NOMO-1 treated with DMSO at 0.1 percent for 48 hours (cell line): ENCODE results near the gene UGT1A5.

Experiments used
- DNase-seq: peaks from one replicate; lab custom pipeline; 2025; ENCODE audit not compliant: unreplicated experiment; lab: John Stamatoyannopoulos, UW

UGT1A5 gene

DNA sequence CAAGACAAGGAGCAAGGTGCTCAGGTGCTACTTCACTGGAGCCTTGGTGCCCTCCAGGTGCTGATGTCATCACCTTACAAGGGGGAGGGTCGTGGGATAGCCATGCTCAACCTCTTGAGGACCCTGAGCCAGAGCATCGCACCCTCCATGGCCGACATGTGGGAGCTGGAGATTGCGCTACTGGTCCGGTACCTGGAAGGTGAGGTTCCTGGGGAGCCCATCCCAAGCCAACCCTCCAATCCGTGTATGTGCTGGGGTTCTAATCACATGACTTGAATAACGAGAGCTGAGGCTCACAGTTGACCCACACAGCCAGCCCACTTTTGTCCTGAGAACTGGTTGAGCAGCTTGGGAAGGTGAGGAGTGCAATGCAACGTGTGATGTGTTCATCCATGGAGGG is 91.3 kb downstream of the UGT1A5 start:
- no peak for DNase-seq

DNA sequence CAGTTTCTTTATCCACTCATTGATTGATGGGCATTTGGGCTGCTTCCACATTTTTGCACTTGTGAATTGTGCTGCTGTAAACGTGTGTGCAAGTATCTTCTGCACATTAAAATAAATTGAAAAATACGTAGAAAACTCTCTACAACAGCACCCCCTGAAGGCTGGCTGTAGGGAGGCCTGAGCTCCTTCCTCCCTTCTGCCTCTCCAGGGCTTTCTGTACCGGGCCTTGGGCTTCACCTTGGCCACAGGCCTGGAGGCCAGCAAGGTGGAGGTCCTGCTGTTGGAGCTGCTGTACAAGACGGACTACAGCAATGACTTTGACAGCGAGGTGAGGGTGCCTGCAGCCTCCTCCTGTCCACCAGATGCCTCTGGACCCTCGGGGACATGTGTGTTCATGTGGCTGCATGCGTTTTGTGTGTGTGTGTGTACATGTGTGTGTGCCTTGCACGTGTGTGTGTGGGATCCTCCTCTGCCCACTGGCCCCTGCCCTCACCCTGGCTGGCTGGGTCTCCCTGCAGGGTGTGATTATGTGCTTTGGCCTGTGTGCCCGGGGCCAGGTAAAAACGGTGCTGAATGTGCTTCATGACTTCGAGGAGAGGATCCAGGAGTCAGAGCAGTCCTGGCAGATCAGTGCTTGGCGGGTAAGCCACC is 94.6 kb downstream of the UGT1A5 start:
- DNase-seq = no peak

DNA sequence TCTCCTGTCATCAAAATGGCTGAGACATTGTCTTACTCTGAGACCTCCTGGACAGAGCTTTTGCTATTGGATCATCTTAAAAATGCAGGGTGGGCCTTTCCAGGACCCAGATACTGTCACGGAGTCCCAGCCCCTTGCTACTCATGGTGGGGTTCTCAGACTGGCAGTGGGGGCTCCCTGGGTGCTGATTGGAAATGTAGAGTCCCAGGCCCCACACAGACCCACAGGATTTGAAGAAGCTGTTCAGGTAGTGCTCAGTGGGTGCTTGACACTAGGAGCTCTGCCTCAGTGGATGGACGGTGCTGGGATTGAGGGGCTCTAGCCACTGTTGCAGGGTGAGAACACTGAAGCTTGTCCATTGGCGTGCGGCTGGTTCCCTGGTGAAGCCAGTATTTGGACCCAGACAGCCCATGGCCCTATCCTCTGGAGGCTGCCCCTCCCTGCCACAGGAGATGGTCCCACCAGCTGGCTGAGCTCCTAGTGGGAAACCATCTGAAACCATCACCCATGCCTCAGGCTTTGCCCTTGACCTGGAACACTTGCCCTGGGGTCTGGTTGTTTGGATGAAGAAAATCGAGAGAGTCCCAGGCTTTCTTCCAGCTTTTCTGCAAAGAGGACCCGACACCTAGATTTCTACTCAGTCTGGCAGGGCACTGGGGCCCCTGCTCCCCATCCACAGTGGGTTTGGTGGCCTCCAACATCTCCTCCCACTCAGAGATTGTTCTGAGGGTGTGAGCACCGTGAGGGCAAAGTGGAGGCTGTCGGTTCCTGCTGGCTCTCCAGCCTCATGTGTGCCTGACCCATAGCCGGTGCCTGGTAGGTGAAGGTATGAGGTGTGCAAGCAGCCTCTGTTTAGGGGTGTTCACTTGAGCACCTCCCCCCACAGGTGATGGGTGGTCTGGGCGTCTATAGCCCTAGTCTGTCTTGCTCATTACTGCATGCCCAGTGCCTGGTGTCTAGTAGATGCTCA is 95.5 kb downstream of the UGT1A5 start:
- DNase-seq = no peak

DNA sequence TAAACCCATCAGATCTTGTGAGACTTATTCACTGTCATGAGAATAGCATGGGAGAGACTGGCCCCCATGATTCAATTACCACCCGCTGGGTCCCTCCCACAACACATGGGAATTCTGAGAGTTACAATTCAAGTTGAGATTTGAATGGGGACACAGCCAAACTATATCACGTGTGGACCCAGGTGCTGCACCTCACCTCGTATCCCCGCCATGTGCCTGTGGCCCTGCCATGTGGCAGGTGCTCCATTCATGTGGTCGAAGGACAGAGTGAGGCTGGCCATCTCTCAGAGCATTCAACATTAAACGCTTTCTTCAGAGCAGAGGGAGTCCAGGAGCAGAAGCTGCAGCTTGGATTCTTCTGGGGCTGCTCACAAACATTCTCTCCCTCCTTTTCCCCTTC is 97.7 kb downstream of the UGT1A5 start:
- DNase-seq = no peak

DNA sequence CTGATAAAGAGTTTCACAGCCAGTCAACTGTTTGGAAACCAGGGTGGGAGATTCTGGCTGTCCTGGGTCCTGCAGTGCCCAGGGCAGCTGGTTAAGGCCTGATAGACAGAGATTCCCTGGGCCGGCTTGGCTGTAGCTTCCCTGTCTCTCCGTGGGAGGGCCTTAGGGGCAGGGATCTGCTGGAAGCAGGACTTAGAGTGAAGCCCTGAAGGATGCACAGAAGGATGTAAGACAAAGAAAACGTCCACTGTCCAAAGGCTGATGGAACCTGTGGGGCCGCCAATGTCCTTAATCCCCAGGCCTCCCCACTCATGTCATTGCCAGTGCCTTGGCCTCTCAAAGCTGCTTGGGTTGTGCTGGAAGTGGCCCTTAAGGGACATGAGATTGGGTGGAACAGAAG is 98.4 kb downstream of the UGT1A5 start:
- no peak for DNase-seq

DNA sequence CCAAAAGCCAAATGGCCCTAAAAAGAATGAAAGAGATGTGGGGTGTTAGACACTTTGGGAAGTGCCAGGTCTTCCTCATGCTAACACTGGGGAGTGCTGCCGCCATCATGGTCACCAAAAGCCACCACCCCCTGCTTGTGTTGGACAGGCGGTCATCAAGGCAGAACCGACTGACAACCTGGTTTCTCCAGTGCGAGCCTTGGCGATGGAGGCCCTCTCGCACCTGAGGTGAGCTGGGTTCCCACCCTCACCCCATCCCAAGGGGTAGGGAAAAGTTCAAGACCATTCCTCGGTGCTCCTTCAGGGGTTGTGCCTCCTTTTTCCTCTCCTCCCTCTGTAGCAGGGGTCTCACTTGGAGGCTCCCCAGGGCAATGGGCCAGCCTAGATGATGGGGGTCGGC is 99.0 kb downstream of the UGT1A5 start:
- DNase-seq = no peak

DNA sequence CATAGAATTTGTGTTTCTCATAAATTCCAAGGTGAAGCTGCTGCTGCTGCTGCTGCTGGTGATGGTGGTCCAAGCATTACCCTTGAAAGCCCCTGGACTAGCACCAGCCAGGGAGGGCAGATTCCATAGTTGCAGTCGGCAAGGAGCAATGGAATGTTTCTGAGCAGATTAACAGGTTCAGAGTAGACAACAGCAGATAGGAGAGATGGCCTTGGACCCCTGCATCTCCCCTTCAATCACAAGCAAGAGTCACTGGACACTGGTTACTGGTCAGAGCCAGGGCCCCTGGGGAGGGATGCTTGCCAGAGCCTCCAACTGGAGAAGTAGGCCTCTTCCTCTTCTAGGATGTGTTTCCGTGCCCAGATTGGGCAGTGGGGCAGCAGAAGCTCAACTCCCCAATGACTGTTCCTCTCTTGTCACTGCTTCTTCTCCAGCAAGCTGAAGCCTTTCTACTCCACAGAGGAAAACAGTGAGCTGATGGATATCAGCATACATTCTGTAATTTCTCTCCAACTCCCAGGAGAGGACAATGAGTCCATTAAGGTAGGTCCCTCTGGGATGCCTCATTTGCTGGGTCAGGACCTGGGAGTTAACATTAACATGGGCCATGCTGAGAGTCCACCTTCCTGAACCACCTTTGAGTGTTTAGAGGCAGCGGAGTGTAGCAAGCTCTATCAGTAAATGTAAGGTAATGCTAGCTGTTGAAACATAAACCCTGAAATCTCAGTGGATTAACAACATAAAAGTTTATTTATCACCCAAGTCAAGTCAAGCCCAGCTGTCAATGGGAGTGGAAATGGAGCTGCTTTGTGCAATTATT is 100.7 kb downstream of the UGT1A5 start:
- DNase-seq = no peak

DNA sequence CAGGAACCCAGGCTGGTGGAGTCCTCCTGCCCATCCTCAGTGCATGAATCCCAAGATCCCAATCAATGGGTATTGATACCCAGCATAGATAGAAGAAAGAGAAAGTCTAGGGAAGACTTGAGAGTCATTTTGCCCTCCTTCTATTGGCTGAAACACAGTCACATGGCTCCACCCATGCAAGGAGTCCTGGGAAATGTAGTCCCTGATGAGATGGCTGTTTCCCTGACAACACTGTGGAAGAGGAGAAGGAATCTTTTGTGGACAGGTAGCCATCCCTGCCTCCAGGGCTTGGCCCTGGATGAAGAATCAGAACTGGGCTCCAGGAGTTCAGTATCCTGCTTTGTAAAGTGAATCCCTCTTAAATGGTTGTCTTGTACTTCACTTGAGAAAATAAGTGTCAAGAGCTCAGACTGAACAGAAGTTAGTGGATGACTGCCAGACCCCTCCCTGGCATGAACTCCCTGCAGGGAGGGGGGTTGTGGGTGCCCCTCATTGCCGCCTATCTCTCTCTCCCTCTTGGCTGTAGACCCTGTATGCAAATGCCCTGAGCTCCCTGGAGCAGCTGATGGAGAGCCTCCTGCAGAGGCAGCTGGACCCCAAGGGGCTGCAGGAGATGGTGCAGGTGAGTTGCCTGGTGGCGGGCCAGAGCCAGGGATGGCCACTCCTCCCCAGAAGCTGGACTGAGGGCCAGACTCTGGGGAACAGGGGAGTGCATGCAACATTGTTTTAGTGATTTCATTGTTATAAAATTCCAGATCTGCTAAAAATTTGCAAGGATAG is 101.5 kb downstream of the UGT1A5 start:
- DNase-seq = no peak

DNA sequence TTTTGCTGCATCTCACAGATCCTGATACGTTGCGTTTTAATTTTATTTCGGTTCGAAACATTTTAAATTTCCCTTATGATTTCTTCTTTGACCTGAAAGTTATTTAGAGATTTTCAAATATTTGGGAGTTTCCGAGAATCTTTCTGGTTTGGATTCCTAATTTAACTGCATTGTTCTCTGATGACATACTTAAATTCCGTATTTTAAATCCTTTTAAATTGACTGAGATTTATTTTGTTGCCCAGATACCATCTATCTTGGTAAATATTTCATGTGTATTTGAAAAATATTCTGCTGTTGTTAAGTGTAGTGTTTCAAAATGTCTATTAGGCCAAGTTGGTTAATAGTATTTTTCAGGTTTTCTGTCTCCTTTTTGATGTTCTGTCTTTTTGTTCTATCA is 103.2 kb downstream of the UGT1A5 start:
- no peak for DNase-seq

DNA sequence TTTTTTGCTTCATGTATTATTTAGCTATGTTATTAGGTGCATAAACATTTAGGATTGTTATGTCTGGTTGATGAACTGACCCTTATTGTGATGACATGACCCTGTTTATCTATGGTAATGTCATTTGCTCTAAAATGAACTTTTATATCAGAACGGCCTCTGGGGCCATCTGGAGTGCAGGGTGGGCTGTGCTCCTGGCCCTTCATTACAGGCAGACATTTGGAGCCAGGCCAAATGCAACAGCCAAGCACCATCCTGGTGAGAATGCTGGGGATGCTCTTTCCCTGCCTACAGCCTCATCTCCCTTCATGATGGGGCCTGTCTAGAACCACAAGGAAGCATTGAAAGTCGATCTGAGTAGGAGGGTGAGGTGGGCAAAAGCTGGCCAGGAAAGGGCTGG is 103.6 kb downstream of the UGT1A5 start:
- DNase-seq = no peak

DNA sequence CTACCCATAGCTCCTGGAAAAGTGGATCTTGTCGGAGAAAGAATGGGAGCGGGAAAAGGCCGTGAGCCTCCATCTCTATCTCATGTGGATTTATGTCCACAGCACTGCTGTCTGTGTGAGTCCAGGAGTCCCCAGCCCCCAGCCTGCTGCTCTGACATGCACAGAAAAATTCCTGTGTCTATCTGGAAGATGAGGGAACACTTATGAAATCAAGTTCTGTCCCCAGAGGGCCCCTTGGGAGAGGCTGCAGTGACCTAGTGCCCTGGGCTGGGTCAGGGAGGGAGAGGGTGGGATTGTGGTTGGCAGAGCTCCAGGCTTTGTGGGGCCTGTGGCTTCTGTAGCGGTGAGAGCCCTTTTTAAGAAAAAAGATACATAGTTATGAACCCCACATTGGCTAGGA is 104.1 kb downstream of the UGT1A5 start:
- DNase-seq = no peak

DNA sequence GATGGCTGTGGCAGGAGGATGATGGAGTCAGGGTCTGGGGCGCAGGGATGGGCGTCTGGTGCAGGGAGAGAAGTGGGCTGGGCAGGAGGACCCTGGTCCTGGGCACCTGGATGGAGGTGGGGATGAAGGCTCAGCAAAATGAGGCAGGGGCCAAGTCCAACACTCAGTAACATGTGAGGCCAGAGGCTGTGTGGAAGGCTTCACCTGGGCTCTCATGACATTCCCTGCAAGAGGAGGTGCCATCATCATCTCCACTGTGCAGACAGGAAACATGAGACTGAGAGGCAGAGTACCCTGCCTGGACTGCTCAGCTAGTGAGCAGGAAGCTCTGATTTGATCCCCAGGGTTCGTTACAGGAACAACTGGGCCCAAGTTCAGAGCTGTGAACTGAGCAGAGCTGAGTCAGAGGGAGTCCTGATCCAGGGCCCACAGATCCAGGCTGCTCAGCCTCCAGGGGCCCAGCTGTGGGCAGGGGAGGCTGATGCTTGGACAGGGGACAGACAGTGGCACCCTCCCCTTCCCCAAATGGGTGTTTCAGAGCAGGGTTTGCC is 104.7 kb downstream of the UGT1A5 start:
- DNase-seq = no peak

DNA sequence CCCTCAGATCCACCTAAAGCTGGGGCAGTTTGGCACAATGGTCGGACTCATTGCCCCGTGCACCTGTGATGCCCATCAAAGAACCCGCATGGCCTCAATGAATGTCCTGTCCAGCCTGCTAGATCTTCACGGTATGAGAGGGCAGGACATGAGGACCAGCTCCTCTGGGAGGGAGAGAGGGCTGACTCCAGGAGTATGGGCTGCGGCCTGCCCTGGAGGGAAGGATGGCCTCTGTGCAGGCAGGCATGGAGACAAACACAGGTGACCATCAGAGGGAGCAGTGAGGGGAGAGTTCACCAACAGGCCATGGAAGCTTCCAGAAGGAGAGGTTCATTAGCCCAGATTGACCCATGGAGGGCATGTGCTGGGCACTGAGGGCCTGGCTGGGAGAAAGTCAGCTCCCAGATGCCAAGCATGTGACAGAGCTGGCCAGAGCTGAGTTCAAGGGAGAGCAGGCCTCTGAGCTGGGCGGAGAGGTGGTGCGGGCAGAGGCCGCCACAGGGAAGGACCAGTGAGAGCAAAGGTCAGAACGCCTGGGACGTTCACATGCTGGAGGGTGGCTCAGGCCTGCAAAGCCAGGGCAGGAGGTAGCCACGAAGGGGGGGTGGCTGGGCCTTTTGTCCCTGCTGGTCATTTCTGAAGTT is 105.4 kb downstream of the UGT1A5 start:
- no peak for DNase-seq

DNA sequence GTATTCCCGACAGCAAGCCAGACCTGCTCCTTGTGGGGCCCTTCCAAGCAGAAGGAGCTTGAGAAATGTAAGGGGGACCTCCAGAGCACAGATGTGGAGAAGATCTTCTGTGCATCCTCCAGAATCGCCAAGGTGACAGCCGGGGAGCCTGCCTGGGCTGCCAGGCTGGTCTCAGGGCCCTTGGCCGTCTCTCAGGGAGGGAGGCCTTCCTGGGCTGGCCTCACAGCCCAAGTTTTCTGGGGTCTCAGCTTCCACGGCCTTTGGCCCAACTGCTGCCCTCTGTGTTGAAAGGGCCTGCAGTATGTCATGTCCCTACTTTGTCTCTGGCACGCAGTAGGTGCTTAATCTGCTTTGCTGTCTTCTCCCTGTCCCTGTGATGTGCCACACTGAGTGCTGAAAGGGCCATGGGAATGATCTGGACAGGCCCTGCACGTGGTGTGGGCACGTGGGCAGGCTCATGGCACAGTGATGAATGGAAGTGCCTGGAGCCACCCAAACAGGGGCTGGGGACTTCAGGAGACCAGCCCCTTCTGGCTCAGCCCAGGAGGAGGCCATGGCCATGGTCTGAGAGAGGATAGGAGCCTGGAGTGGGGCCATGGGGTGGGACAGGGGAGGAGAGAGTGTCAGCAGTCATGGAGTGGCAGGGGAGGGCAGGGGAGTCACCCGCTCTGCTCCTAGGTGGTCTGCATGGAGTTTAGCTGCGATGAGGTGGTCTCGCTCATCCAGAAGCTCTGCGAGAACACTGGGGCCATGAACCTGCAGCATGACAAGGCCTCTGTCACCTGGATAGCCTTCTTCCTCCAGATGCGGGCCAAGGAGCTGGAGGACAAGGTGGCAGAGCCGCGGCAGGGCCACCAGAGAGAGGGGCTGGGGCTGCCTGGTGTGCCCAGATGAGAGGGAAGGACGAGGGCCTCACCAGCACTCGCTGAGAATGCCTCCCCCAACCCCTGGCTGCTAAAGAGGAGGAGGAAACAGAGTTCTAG is 106.2 kb downstream of the UGT1A5 start:
- no peak for DNase-seq

DNA sequence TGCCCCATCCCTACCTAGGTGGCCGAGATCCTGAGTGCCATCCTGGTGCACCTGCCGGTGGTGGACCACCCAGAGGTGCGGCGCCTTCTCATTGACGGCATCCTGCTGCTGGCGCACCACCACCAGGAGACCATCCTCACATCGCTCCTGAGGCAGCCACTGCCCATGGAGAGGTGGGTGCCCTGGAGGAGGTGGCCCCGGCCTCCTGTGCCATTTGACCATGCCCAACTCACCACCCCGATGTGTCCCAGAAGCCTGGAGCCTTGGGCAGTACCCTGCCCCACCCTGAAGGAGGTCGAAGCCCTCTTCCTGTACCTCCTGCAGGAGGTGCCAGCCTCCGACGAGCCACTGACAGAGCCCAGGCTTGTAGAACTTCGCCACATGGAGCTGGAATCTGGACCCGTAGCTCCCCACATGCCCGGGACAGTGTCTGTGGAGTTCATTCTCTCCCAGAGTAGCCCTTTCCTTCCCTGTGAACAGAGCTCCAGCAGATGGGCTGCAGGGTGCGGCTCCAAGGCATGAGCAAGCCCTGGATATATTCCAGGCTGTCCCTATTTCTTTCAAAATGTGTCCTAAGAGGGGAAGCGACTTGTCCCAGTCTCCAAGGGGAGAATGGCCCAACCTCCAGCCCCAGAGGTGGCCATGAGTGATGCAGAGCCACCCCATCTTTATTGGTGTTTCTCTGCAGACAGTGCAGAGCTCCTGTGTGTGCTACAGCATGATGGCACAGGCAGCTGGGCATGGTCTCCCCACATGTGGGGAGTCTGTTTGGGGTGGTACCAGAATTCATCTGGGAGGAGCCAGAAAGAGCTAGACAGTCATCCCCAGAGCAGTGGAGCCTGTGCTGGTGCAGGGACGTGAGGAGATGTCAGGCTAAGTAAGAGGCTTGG is 107.4 kb downstream of the UGT1A5 start:
- DNase-seq = no peak

DNA sequence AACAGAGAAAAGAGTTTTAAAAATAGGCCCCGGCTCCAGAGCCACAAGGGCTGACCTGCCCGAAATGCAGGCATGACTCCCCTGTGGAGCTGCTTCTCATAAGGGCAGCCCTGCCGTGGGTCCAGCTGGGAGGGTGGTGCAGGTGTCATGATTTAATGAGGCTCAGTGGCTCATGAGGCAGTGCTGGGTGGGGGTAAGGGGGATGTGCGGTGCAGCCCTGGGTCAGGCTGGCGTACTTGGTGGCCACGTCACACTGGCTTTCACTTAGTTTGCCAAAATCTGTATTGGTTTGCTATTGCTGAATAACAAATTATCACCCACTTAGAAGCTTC is 108.0 kb downstream of the UGT1A5 start:
- no peak for DNase-seq

DNA sequence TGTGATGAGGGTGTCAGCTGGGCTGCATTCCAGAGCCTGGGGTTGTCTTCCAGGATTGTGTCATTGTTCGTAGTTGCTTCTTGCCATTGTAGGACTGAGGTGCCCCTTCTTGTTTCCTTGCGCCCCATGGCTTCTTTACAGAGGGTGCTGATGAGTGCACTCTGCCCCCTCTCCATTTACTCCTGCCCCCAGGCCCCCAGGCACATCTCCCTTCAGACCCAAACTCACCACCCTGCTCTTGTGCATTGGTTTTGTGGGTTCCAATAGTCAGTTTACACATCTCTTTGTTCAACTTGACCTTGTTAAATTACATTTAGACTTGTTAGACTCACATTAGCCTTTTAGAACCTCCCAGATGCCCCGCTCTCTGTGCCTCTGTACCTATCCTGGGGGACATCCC is 108.5 kb downstream of the UGT1A5 start:
- DNase-seq = no peak

DNA sequence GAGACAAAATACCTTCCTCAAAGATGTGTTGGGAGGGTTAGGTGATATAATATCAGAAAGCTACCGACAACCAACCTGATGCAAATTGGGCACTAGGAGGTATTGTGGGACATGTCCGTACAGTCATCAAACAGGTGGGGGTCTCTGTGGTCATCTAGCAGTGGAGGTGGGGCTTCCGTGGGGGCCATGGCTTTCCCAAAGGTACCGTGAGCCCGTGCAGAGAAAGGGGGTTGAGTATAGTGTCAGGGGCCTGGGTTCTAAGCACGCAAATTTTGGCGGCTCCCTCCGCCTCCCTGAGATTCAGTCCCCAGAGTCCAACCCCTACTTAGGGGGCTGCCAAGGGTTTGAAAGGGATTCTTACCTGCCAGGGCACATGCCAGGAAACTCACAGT is 109.0 kb downstream of the UGT1A5 start:
- DNase-seq = no peak
